Measurements from ENCODE around the gene PPIL1. TPM values are rescaled to one million over a fixed set of nuclear protein-coding genes. Genes with fewer than 3 reads are reported as not detected.

Gene PPIL1
- total and polyA plus RNA-seq, 10 of the 15 experiments (the other 5 are each of a cell fraction or from before 2014, with no cell fraction given): 39.5 to 95.8 (median 70.5) TPM

DNA sequence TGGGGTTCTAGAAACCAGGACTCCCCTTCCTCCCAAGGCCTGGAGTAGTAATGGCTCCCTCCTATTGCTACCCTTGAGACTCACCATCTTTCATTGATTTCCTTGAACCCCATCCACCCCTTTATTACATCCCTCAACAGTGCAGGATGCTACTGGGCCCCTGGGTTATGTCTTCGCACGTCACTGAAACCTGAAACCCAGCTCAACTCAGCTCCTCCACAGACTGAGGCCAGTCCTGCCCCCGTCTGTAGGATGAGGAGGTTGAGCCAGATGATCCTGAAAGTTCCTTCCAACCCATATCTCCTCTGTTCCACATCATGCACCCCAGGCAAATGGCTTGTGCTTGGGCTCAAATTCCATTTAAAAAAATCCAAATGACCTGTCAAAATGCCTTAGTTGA is 56.8 kb downstream of the PPIL1 start:
- in situ Hi-C loops (cut with MboI) (no loop called here), intact Hi-C loops (cut with micrococcal nuclease; ENCODE audit: unreplicated experiment) (no loop called here)
- H2AFZ ChIP-seq (ENCODE audit: control insufficient read depth, low read depth, low read length): no peak overlapping the region
- no peaks in the 10 kb centered on the region for H3K79me2 ChIP-seq (ENCODE audit: control insufficient read depth, insufficient read depth, low read length)
- DNase-seq (ENCODE audit: low read depth, low spot score): no peak
- TF ChIP-seq, protein P1, sequence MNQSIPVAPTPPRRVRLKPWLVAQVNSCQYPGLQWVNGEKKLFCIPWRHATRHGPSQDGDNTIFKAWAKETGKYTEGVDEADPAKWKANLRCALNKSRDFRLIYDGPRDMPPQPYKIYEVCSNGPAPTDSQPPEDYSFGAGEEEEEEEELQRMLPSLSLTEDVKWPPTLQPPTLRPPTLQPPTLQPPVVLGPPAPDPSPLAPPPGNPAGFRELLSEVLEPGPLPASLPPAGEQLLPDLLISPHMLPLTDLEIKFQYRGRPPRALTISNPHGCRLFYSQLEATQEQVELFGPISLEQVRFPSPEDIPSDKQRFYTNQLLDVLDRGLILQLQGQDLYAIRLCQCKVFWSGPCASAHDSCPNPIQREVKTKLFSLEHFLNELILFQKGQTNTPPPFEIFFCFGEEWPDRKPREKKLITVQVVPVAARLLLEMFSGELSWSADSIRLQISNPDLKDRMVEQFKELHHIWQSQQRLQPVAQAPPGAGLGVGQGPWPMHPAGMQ (IDR thresholded peaks at IDR 0.05; ENCODE audit: borderline replicate concordance): no peak
- TF ChIP-seq HDAC6 (IDR thresholded peaks at IDR 0.05; ENCODE audit: unreplicated experiment): no peak
- no peak for TF ChIP-seq REST (IDR thresholded peaks at IDR 0.05; ENCODE audit: low read depth, low read length)
- no peak for TF ChIP-seq RBBP5 (conservative IDR thresholded peaks at IDR 0.05)
- TF ChIP-seq NRF1 (conservative IDR thresholded peaks at IDR 0.05; ENCODE audit: low read depth, low read length): no peak
- no peak for TF ChIP-seq POU2F2 (IDR thresholded peaks at IDR 0.05; ENCODE audit: borderline replicate concordance, low read depth, low read length)
- TF ChIP-seq ATF3 (IDR thresholded peaks at IDR 0.05; ENCODE audit: borderline replicate concordance, extremely low read depth, low read depth, low read length): no peak
- no peak for TF ChIP-seq RB1 (IDR thresholded peaks at IDR 0.05; ENCODE audit: borderline replicate concordance)
- no peak for TF ChIP-seq ZNF24 (IDR thresholded peaks at IDR 0.05)
- no peak for TF ChIP-seq MEF2A (IDR thresholded peaks at IDR 0.05; ENCODE audit: insufficient read depth, low read depth, low read length)
- TF ChIP-seq YBX1 (IDR thresholded peaks at IDR 0.05): no peak
- TF ChIP-seq, protein P2, sequence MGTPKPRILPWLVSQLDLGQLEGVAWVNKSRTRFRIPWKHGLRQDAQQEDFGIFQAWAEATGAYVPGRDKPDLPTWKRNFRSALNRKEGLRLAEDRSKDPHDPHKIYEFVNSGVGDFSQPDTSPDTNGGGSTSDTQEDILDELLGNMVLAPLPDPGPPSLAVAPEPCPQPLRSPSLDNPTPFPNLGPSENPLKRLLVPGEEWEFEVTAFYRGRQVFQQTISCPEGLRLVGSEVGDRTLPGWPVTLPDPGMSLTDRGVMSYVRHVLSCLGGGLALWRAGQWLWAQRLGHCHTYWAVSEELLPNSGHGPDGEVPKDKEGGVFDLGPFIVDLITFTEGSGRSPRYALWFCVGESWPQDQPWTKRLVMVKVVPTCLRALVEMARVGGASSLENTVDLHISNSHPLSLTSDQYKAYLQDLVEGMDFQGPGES (IDR thresholded peaks at IDR 0.05): no peak
- TF ChIP-seq YY1 (IDR thresholded peaks at IDR 0.05; ENCODE audit: low read depth, low read length): no peak
- no peak for TF ChIP-seq TBL1XR1 (IDR thresholded peaks at IDR 0.05; ENCODE audit: low read depth, low read length)
- no peaks in the 10 kb centered on the region; a peak in 1 of 4 replicates for H3K27me3 ChIP-seq (replicated peaks in 1 of 2; ENCODE audit: control insufficient read depth in 2 of 2, insufficient read depth in 2 of 2, low read length in 1 of 2)
- no TSS peak for BruUV-seq (replicated peaks)
- H3K36me3 ChIP-seq (ENCODE audit: control insufficient read depth in 2 of 2, insufficient read depth in 2 of 2, low read length in 1 of 2): no peaks in the 10 kb centered on the region
- no peaks in the 10 kb centered on the region for H3K9me3 ChIP-seq (replicated peaks; ENCODE audit: control insufficient read depth, insufficient read depth, low read length)
- 51% methylated on average over 3 of the region's 3 CpGs for WGBS (ENCODE audit: insufficient coverage, insufficient replicate concordance, low lambda C conversion rate, missing lambda C conversion rate)
- ChIA-PET SMC1A (ENCODE audit: uncharacterized antibody, unreplicated experiment) (no interaction called here), POLR2A (no interaction called here), RAD21 (ENCODE audit: unreplicated experiment) (no interaction called here), CTCF (no interaction called here)
- H3K4me2 ChIP-seq (ENCODE audit: control insufficient read depth, insufficient read depth): no peak overlapping the region
- H3K27ac ChIP-seq (ENCODE audit: control insufficient read depth, insufficient read depth): no peak overlapping the region
- FAIRE-seq: no peak
- no peak overlapping the region for H3K9ac ChIP-seq (ENCODE audit: control insufficient read depth, insufficient read depth, low read length)
- no peak for ATAC-seq
- no peaks in the 10 kb centered on the region for H4K20me1 ChIP-seq (ENCODE audit: control insufficient read depth, insufficient read depth)
- no peaks in the 10 kb centered on the region for H3K4me1 ChIP-seq (ENCODE audit: control insufficient read depth, insufficient read depth, low read length)
- H3K4me3 ChIP-seq: no peak overlapping the region

Measured in GM12878 (cell line).